ENCODE results near the gene CCSER1.

Gene CCSER1

DNA sequence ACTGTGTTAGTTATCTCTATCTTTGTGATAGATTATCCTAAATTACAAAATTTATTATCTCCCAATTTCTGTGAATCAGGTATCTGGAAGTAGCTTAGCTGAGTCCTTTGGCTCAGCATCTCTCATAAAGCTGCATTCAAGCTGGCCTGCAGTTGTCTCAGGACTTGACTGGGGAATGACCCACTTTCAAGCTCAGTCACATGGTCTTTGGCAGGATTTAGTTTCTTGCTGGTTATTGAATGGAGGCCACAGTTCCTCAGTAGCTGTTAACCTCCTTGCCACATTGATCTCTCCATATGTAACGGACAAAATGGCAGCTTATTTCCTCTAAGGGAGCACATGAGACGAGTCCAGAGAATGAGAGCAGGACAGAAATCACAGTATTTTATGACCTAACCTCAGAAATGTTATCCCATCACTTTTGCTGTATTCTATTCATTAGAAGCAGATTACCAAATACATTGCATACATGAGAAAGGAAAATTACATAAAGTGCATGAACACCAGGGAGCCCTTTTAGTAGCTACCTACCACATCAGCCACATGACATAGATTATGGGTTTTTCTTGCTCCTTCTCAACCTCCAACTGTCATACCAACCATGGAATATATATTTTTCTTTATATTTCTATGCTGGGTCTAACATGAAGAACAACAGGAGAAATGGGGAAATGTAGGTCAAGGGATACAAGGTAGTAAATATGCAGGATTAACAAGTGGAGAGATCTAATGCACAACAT is 730.1 kb downstream of the CCSER1 start:
- Histone ChIP-seq H3K36me3 (ENCODE audit: control insufficient read depth in 1 of 2, insufficient read depth in 2 of 2, low read length in 2 of 2) (no peaks in the 10 kb centered on the region), H3K79me2 (ENCODE audit: control insufficient read depth, insufficient read depth, low read length, poor library complexity) (no peaks in the 10 kb centered on the region), H3K14ac (ENCODE audit: low read length) (no peak overlapping the region), H2BK5ac (ENCODE audit: low read depth, low read length, poor library complexity) (no peak overlapping the region), H3K9me3 (ENCODE audit: insufficient read depth, low read depth, low read length) (no peaks in the 10 kb centered on the region), H2BK120ac (ENCODE audit: insufficient read depth, low read length, poor library complexity) (no peak overlapping the region), H3K18ac (ENCODE audit: low read length) (no peak overlapping the region), H3K27ac (ENCODE audit: low read depth, low read length) (no peak overlapping the region), H3K9ac (ENCODE audit: low read length) (peak overlapping the region; percentile 40), H2AFZ (ENCODE audit: insufficient read depth, low read length, poor library complexity) (no peak overlapping the region), H4K12ac (ENCODE audit: low read depth, low read length) (no peak overlapping the region), H3K4me2 (ENCODE audit: low read length) (no peak overlapping the region), H2BK12ac (ENCODE audit: low read length) (no peak overlapping the region), H3K4me3 (ENCODE audit: low read depth, low read length) (no peak overlapping the region), H3K27me3 (ENCODE audit: insufficient read depth, low read length) (no peaks in the 10 kb centered on the region), H3K4ac (ENCODE audit: low read depth, low read length) (no peak overlapping the region), H3K79me1 (ENCODE audit: low read length) (no peaks in the 10 kb centered on the region), H4K8ac (ENCODE audit: low read depth, low read length) (no peak overlapping the region), H4K91ac (ENCODE audit: low read depth, low read length) (no peak overlapping the region), H3K4me1 (ENCODE audit: control insufficient read depth in 1 of 2, insufficient read depth in 2 of 2, low read length in 2 of 2) (peaks cover 0 to 1% of the 10 kb centered on the region in 2 experiments), H2AK5ac (ENCODE audit: low read length) (no peak overlapping the region), H3K23ac (ENCODE audit: low read length) (no peak overlapping the region)
- DNase-seq: no peak
- no CpG with 5 or more reads among the region's 2 CpGs for WGBS (ENCODE audit: extremely low coverage, insufficient coverage, insufficient read length)

DNA sequence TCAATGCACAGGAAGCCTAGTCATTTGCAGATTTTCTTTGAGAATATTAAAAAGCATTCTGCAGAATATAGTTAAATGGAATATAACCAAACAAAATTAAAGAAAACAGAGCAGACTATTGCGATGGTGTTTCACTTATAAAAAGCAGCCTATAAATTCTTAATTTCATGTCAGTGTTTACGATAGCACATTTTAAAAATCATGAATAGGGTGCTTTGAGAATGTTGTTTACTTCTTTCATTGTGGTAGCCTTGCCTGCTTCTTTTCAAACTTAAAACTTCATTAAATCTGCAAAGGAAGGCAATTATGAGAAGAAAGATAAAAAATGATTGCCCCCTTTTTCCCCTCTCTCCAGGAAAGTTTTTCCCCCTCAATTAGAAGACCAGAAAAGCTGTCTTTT is 748.6 kb downstream of the CCSER1 start:
- Histone ChIP-seq H3K9me3 (ENCODE audit: insufficient read depth, low read depth, low read length) (no peaks in the 10 kb centered on the region), H3K23ac (ENCODE audit: low read length) (no peak overlapping the region), H3K27ac (ENCODE audit: low read depth, low read length) (no peak overlapping the region), H4K8ac (ENCODE audit: low read depth, low read length) (no peak overlapping the region), H3K4me3 (ENCODE audit: low read depth, low read length) (no peak overlapping the region), H3K4me2 (ENCODE audit: low read length) (no peak overlapping the region), H3K18ac (ENCODE audit: low read length) (no peak overlapping the region), H4K12ac (ENCODE audit: low read depth, low read length) (no peak overlapping the region), H2BK120ac (ENCODE audit: insufficient read depth, low read length, poor library complexity) (no peak overlapping the region), H4K91ac (ENCODE audit: low read depth, low read length) (no peak overlapping the region), H2BK12ac (ENCODE audit: low read length) (no peak overlapping the region), H2BK5ac (ENCODE audit: low read depth, low read length, poor library complexity) (no peak overlapping the region), H3K4ac (ENCODE audit: low read depth, low read length) (no peak overlapping the region), H3K4me1 (ENCODE audit: control insufficient read depth in 1 of 2, insufficient read depth in 2 of 2, low read length in 2 of 2) (no peaks in the 10 kb centered on the region), H3K36me3 (ENCODE audit: control insufficient read depth in 1 of 2, insufficient read depth in 2 of 2, low read length in 2 of 2) (no peaks in the 10 kb centered on the region), H3K79me1 (ENCODE audit: low read length) (no peaks in the 10 kb centered on the region), H3K9ac (ENCODE audit: low read length) (no peak overlapping the region), H3K27me3 (ENCODE audit: insufficient read depth, low read length) (no peaks in the 10 kb centered on the region), H3K14ac (ENCODE audit: low read length) (no peak overlapping the region), H3K79me2 (ENCODE audit: control insufficient read depth, insufficient read depth, low read length, poor library complexity) (no peaks in the 10 kb centered on the region), H2AK5ac (ENCODE audit: low read length) (no peak overlapping the region), H2AFZ (ENCODE audit: insufficient read depth, low read length, poor library complexity) (no peak overlapping the region)
- no CpG with 5 or more reads among the region's 2 CpGs for WGBS (ENCODE audit: extremely low coverage, insufficient coverage, insufficient read length)
- DNase-seq: no peak

DNA sequence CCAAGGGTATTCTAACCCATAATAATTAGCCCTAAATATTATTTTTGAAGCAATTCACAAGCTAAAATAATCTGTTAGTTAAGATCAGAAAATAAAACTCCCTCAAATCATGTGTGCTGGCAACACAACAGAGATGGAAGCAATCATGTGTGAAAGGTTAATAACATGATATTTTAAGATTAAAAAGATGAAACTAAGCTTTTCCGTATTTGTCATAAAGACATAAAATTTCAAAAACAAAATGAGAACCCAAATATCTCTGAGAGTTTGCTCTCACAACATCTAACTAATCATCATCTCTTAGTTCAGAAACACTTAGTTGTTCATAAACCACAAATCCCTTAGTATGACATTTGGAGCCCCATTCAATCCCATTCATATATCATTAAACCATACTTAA is 749.1 kb downstream of the CCSER1 start:
- H3K36me3 ChIP-seq (ENCODE audit: control insufficient read depth in 1 of 2, insufficient read depth in 2 of 2, low read length in 2 of 2): no peaks in the 10 kb centered on the region
- H3K23ac ChIP-seq (ENCODE audit: low read length): no peak overlapping the region
- H3K4me2 ChIP-seq (ENCODE audit: low read length): no peak overlapping the region
- H3K4me3 ChIP-seq (ENCODE audit: low read depth, low read length): no peak overlapping the region
- no peaks in the 10 kb centered on the region for H3K79me1 ChIP-seq (ENCODE audit: low read length)
- H3K9ac ChIP-seq (ENCODE audit: low read length): no peak overlapping the region
- H3K18ac ChIP-seq (ENCODE audit: low read length): no peak overlapping the region
- H4K91ac ChIP-seq (ENCODE audit: low read depth, low read length): no peak overlapping the region
- no peak overlapping the region for H2BK120ac ChIP-seq (ENCODE audit: insufficient read depth, low read length, poor library complexity)
- H2BK12ac ChIP-seq (ENCODE audit: low read length): no peak overlapping the region
- no peak overlapping the region for H3K27ac ChIP-seq (ENCODE audit: low read depth, low read length)
- H3K9me3 ChIP-seq (ENCODE audit: insufficient read depth, low read depth, low read length): no peaks in the 10 kb centered on the region
- no peak overlapping the region for H2BK5ac ChIP-seq (ENCODE audit: low read depth, low read length, poor library complexity)
- H4K8ac ChIP-seq (ENCODE audit: low read depth, low read length): no peak overlapping the region
- WGBS (ENCODE audit: extremely low coverage, insufficient coverage, insufficient read length): no CpG with 5 or more reads among the region's 1 CpG
- no peak overlapping the region for H2AK5ac ChIP-seq (ENCODE audit: low read length)
- H3K14ac ChIP-seq (ENCODE audit: low read length): no peak overlapping the region
- H4K12ac ChIP-seq (ENCODE audit: low read depth, low read length): no peak overlapping the region
- H2AFZ ChIP-seq (ENCODE audit: insufficient read depth, low read length, poor library complexity): no peak overlapping the region
- H3K4me1 ChIP-seq (ENCODE audit: control insufficient read depth in 1 of 2, insufficient read depth in 2 of 2, low read length in 2 of 2): no peaks in the 10 kb centered on the region
- DNase-seq: no peak
- no peaks in the 10 kb centered on the region for H3K79me2 ChIP-seq (ENCODE audit: control insufficient read depth, insufficient read depth, low read length, poor library complexity)
- H3K27me3 ChIP-seq (ENCODE audit: insufficient read depth, low read length): no peaks in the 10 kb centered on the region
- H3K4ac ChIP-seq (ENCODE audit: low read depth, low read length): no peak overlapping the region

DNA sequence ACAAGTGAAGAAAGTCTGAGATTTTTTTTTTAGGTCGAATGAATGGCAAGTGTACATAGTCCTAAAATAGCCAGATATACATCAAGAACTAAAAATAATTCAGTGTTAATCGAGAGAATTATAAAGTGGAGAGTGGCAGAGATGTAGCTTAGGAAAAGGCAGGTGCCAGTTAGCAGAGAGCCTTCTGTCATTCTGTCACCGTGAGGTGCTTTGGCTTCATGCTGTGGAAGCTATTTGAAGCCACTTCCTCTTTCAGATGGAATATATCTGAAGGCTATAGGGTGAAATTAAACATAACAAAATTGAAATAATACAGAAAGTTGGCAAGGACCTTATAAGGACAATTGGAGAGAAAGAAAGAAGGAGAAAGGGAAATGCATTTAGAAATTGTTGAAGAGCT is 756.3 kb downstream of the CCSER1 start:
- Histone ChIP-seq H3K9me3 (ENCODE audit: insufficient read depth, low read depth, low read length) (no peaks in the 10 kb centered on the region), H3K14ac (ENCODE audit: low read length) (no peak overlapping the region), H3K18ac (ENCODE audit: low read length) (no peak overlapping the region), H2BK5ac (ENCODE audit: low read depth, low read length, poor library complexity) (no peak overlapping the region), H4K8ac (ENCODE audit: low read depth, low read length) (no peak overlapping the region), H3K27me3 (ENCODE audit: insufficient read depth, low read length) (no peaks in the 10 kb centered on the region), H3K4ac (ENCODE audit: low read depth, low read length) (no peak overlapping the region), H3K27ac (ENCODE audit: low read depth, low read length) (no peak overlapping the region), H3K79me2 (ENCODE audit: control insufficient read depth, insufficient read depth, low read length, poor library complexity) (no peaks in the 10 kb centered on the region), H3K79me1 (ENCODE audit: low read length) (no peaks in the 10 kb centered on the region), H2BK120ac (ENCODE audit: insufficient read depth, low read length, poor library complexity) (no peak overlapping the region), H3K4me1 (ENCODE audit: control insufficient read depth in 1 of 2, insufficient read depth in 2 of 2, low read length in 2 of 2) (no peaks in the 10 kb centered on the region), H4K12ac (ENCODE audit: low read depth, low read length) (no peak overlapping the region), H3K4me2 (ENCODE audit: low read length) (no peak overlapping the region), H3K23ac (ENCODE audit: low read length) (no peak overlapping the region), H2AK5ac (ENCODE audit: low read length) (no peak overlapping the region), H3K4me3 (ENCODE audit: low read depth, low read length) (no peak overlapping the region), H3K9ac (ENCODE audit: low read length) (no peak overlapping the region), H3K36me3 (ENCODE audit: control insufficient read depth in 1 of 2, insufficient read depth in 2 of 2, low read length in 2 of 2) (no peaks in the 10 kb centered on the region), H4K91ac (ENCODE audit: low read depth, low read length) (no peak overlapping the region), H2BK12ac (ENCODE audit: low read length) (no peak overlapping the region), H2AFZ (ENCODE audit: insufficient read depth, low read length, poor library complexity) (no peak overlapping the region)
- no peak for DNase-seq
- no CpG with 5 or more reads among the region's 3 CpGs for WGBS (ENCODE audit: extremely low coverage, insufficient coverage, insufficient read length)

All from trophoblast cell (in vitro differentiated cells and primary cell).